NB4 (cell line): Measurements from ENCODE around the gene KSR2.

Source experiments
- DNase-seq: peaks from one replicate; pipeline ENCODE4 v3.0.0; 2010; ENCODE audit warnings: low read depth
- H3K4me3 ChIP-seq: one replicate; pipeline ENCODE4 v1.5.1; 2011; ENCODE audit warnings: mild to moderate bottlenecking, low read depth, low read length, moderate library complexity
- MYC ChIP-seq: IDR thresholded peaks from 2 replicates; pipeline ENCODE4 v1.6.1; 2011; ENCODE audit warnings: low read depth, low read length
- POLR2A ChIP-seq: IDR thresholded peaks from 2 replicates; pipeline ENCODE4 v1.6.1; 2011; ENCODE audit warnings: mild to moderate bottlenecking; ENCODE audit not compliant: insufficient read length; ENCODE audit errors: extremely low read depth
- TF ChIP-seq, protein P1 (sequence below): IDR thresholded peaks from one replicate; pipeline ENCODE4 v1.5.1; 2012; ENCODE audit warnings: low read depth, low read length
- TF ChIP-seq, protein P2 (sequence below): IDR thresholded peaks from 2 replicates; pipeline ENCODE4 v1.6.1; 2011; ENCODE audit warnings: low read depth, low read length

KSR2 gene

GRCh38 chr12:117836999-117837736 lies 131.6 kb downstream of the KSR2 start:
- DNase-seq, result peak; percentile 80
- no peak for TF ChIP-seq MYC
- TF ChIP-seq, protein P1, sequence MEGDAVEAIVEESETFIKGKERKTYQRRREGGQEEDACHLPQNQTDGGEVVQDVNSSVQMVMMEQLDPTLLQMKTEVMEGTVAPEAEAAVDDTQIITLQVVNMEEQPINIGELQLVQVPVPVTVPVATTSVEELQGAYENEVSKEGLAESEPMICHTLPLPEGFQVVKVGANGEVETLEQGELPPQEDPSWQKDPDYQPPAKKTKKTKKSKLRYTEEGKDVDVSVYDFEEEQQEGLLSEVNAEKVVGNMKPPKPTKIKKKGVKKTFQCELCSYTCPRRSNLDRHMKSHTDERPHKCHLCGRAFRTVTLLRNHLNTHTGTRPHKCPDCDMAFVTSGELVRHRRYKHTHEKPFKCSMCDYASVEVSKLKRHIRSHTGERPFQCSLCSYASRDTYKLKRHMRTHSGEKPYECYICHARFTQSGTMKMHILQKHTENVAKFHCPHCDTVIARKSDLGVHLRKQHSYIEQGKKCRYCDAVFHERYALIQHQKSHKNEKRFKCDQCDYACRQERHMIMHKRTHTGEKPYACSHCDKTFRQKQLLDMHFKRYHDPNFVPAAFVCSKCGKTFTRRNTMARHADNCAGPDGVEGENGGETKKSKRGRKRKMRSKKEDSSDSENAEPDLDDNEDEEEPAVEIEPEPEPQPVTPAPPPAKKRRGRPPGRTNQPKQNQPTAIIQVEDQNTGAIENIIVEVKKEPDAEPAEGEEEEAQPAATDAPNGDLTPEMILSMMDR, result peak; percentile 99
- no peak overlapping the region for H3K4me3 ChIP-seq

DNA sequence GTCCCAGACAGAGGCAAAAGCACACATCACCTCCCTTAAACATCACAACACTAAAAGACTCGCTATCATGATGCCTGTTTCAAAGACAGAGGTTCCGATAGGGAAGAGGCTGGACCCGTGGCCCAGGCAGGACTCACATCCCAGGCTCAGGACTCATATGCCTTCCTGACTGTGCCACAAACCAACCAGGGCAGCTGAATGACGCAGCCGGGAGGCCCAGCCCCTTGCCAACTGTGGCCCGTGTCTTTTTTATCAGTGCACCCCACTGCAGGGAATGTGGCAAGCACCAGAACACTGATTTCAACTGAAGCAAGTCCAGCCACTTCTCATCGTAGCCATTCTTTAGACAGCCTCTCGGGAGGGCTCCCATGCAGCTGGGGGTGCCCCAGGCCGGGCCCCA lies 132.3 kb downstream of the KSR2 start:
- H3K4me3 ChIP-seq, result no peak overlapping the region
- TF ChIP-seq POLR2A, result no peak
- TF ChIP-seq, protein P2, sequence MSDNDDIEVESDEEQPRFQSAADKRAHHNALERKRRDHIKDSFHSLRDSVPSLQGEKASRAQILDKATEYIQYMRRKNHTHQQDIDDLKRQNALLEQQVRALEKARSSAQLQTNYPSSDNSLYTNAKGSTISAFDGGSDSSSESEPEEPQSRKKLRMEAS, result no peak
- TF ChIP-seq, protein P1, result no peak
- no peak for TF ChIP-seq MYC
- DNase-seq, result no peak

DNA sequence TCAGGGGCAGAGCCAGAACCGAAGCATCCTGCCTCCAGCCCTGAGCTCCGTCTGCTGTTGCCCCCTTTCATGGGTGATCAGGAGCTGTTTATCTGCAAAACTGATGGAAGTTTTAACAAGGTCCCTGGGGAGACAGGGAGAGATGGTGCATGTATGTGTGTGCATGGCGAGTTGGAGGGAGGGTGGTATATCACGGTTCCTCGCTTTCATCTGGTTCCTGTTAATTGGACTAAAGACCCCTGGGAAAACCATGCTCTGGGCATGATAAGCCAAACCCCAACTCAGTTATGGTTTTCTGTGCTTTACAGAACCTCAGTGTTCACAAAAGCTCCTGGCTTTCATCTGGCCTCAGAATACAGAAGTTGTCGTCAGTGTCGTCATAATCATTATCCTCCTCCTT lies 133.6 kb downstream of the KSR2 start:
- TF ChIP-seq MYC, result no peak
- TF ChIP-seq, protein P1, result no peak
- TF ChIP-seq POLR2A, result no peak
- TF ChIP-seq, protein P2, result no peak
- H3K4me3 ChIP-seq, result no peak overlapping the region

DNA sequence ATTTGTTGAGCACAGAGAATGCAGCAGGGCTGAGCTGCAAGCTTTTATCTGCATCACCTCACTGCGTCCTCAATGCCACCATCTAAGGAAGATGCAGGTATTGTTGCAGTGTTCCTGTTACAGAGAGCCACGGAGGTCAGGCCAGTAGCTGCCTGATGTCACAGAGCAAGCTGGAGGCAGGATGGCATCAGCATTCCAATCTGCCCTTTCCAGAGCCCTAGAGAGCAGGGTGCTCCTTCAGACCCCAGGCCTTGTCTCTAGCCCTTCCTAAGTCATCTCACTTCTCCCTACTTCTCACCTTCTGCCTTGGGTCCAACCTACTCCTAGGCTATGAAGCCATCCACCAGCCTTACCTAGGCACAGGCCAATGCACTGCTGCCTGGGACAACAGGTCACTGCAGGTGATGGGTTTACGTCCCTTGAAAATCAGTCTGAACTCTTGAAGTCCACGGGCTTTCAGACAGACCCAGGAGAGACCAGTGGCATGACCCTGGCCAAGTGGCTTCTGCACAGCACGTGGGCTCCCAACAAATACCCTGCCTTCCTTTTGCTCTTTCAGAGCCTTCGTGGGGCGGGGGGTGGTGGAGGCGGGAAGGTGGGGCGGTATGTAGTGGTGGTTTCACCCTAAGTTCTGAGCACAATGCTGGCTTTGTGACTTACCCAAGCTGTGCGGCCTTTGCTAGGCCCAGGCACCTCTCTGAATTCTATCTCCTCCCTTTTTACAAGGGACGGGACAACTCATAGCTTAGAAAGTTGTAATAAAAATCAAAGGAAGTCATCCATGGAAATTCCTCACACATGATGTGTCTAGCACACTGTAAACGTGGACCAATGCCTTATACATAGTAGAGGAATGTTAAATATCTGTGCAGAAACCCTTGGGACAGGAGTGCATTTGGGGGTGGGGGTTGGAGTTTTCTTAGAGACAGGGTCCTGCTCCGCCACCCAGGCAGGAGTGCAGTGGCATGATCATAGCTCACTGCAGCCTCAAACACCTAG lies 136.0 kb downstream of the KSR2 start:
- TF ChIP-seq, protein P2, result no peak
- TF ChIP-seq MYC, result no peak
- TF ChIP-seq, protein P1, result no peak
- no peak for TF ChIP-seq POLR2A
- no peak overlapping the region for H3K4me3 ChIP-seq
- DNase-seq, result no peak

More for the DNA sequence above, 133.6 kb downstream of the KSR2 start:
- DNase-seq, result no peak

DNA sequence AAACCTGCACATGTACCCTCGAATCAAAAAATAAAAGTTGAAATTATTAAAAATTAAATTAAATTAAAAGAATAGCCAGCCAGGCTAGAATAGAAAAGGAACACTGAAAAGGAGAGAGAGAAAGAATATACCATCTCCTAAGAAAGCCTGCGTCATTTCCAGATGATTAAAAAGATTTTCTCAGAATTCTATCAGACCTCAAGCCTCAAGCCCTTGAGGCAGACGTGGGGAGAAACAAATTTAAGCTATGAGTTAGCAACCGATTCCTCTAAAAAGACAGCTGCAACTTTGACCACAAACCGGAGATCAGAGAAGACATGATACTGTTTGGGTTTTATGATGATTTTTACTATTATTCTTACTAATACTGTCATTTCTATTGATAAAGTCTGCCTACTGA lies 138.3 kb downstream of the KSR2 start:
- no peak for DNase-seq

More for the DNA sequence above, 138.3 kb downstream of the KSR2 start:
- TF ChIP-seq, protein P2, result no peak
- TF ChIP-seq POLR2A (no peak), MYC (no peak)
- TF ChIP-seq, protein P1, result no peak
- H3K4me3 ChIP-seq, result no peak overlapping the region
